HEK293T (cell line): ENCODE data around the gene HSD17B1.
"Not testable (repeated sequence)": the region's sequence is repeated elsewhere in the genome, so short reads cannot be mapped to it uniquely, and the experiment has no call there.

Experiments used
- CTCF ChIA-PET: fragments of 350-600 bp; formaldehyde crosslinking; extraction: SDS; loops from one replicate; lab custom pipeline; 2021; ENCODE audit warnings: antibody characterized with exemption, inconsistent platforms; lab: Yijun Ruan, JAX
- POLR2A ChIA-PET: fragments of 350-600 bp; formaldehyde crosslinking; extraction: SDS; loops from one replicate; lab custom pipeline; 2020; ENCODE audit warnings: antibody characterized with exemption, inconsistent platforms; lab: Yijun Ruan, JAX
- DNase-seq: peaks from one replicate; pipeline ENCODE4 v3.0.0; 2012; ENCODE audit warnings: mixed read lengths; ENCODE audit errors: extremely low spot score
- ARNT ChIP-seq: fragments of 450-650 bp; IDR thresholded peaks from 2 replicates; pipeline ENCODE4 v1.6.1; 2017; ENCODE audit warnings: mild to moderate bottlenecking
- BHLHE40 ChIP-seq: fragments of 450-650 bp; IDR thresholded peaks from 2 replicates; pipeline ENCODE4 v1.6.1; 2016; ENCODE audit warnings: mild to moderate bottlenecking, moderate library complexity, borderline replicate concordance
- CTBP1 ChIP-seq: fragments of 450-650 bp; IDR thresholded peaks from 2 replicates; pipeline ENCODE4 v1.6.1; 2016; ENCODE audit warnings: borderline replicate concordance
- ELF4 ChIP-seq: fragments of 450-650 bp; IDR thresholded peaks from 2 replicates; pipeline ENCODE4 v1.6.1; 2017; ENCODE audit warnings: antibody characterized with exemption
- FOXA1 ChIP-seq: fragments of 450-650 bp; IDR thresholded peaks from 2 replicates; pipeline ENCODE4 v1.6.1; 2016; ENCODE audit warnings: mild to moderate bottlenecking
- FOXK2 ChIP-seq: fragments of 450-650 bp; IDR thresholded peaks from 2 replicates; pipeline ENCODE4 v1.6.1; 2016; ENCODE audit warnings: mild to moderate bottlenecking
- FOXM1 ChIP-seq: fragments of 450-650 bp; IDR thresholded peaks from 2 replicates; pipeline ENCODE4 v1.6.1; 2017; ENCODE audit warnings: mild to moderate bottlenecking, borderline replicate concordance
- HDGF ChIP-seq: fragments of 450-650 bp; IDR thresholded peaks from 2 replicates; pipeline ENCODE4 v1.6.1; 2017; ENCODE audit warnings: antibody characterized with exemption, borderline replicate concordance
- L3MBTL2 ChIP-seq: fragments of 450-650 bp; conservative IDR thresholded peaks from 2 replicates; pipeline ENCODE4 v1.6.1; 2016; ENCODE audit warnings: mild to moderate bottlenecking
- LEF1 ChIP-seq: fragments of 450-650 bp; IDR thresholded peaks from 2 replicates; pipeline ENCODE4 v1.6.1; 2017; ENCODE audit warnings: mild to moderate bottlenecking, borderline replicate concordance
- NFRKB ChIP-seq: fragments of 450-650 bp; IDR thresholded peaks from 2 replicates; pipeline ENCODE4 v1.6.1; 2016; ENCODE audit warnings: mild to moderate bottlenecking, moderate library complexity
- PKNOX1 ChIP-seq: fragments of 450-650 bp; IDR thresholded peaks from 2 replicates; pipeline ENCODE4 v1.6.1; 2016
- SP1 ChIP-seq: fragments of 450-650 bp; IDR thresholded peaks from 2 replicates; pipeline ENCODE4 v1.6.1; 2017
- SUZ12 ChIP-seq: fragments of 450-650 bp; IDR thresholded peaks from 2 replicates; pipeline ENCODE4 v1.6.1; 2016; ENCODE audit warnings: mild to moderate bottlenecking
- TARDBP ChIP-seq: fragments of 450-650 bp; IDR thresholded peaks from 2 replicates; pipeline ENCODE4 v1.6.1; 2016
- ZNF384 ChIP-seq: fragments of 450-650 bp; IDR thresholded peaks from 2 replicates; pipeline ENCODE4 v1.6.1; 2016

The HSD17B1 gene, protein sequence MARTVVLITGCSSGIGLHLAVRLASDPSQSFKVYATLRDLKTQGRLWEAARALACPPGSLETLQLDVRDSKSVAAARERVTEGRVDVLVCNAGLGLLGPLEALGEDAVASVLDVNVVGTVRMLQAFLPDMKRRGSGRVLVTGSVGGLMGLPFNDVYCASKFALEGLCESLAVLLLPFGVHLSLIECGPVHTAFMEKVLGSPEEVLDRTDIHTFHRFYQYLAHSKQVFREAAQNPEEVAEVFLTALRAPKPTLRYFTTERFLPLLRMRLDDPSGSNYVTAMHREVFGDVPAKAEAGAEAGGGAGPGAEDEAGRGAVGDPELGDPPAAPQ

DNA sequence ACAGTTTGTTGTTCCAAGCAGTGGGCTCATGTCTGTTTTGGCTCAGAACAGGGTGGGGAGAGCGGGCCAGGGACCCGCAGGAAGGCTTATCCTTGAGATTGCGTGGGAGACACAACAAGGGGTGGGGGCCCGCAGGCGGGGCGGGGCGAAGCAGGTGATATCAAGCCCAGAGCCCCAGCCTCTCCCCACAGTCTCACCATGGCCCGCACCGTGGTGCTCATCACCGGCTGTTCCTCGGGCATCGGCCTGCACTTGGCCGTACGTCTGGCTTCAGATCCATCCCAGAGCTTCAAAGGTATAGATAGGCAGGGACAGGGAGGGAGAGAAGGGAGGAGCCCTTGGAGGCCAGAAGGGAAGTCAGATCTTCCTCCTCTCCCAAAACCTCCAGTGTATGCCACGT lies at the start of gene HSD17B1:
Gene HSD17B1, plus strand, starts transcription at position 188 of the 400 bp plus-strand sequence. Its CDS starts 11 bp downstream, at position 199.
- POLR2A ChIA-PET = interaction anchor here (4.0 kb wide), 1 partner anchor 16 kb away, joined by 37 read pairs; the partner anchor contains the start of gene NAGLU
- CTCF ChIA-PET, DNase-seq: not testable (repeated sequence)

GRCh38 chr17:42502926-42503325 lies 49.8 kb upstream of the HSD17B1 start:
- no peak for DNase-seq
- CTCF ChIA-PET = no interaction called here
- POLR2A ChIA-PET = no interaction called here
- no peak for TF ChIP-seq LEF1
- no peak for TF ChIP-seq ZNF384
- no peak for TF ChIP-seq SUZ12
- TF ChIP-seq HDGF = no peak
- TF ChIP-seq ELF4 = no peak
- no peak for TF ChIP-seq NFRKB
- TF ChIP-seq L3MBTL2 = no peak
- TF ChIP-seq PKNOX1 = no peak
- no peak for TF ChIP-seq FOXM1
- TF ChIP-seq FOXA1 = no peak
- no peak for TF ChIP-seq SP1
- TF ChIP-seq ARNT = no peak

DNA sequence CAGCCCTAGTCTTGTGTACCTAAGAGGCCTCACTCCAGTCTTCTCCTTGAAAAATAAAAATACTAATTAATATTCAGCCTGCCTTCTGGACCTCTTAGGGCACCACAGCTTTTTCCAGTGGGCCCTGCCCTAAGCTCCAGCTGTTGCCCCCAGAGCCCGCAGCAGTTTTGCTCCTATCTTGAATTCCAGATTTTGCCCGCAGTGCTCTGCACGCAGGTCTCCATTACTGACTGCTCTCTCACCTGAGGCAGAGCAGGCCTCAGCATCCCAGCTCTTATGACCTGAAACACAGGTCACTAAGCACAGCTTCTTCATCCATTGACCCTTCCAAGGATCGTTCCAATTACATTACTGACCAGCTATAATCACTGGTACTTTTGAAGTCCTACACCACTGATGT lies 45.1 kb upstream of the HSD17B1 start:
- POLR2A ChIA-PET = interaction anchor here (1.1 kb wide), 1 partner anchor 25 kb away, joined by 3 read pairs; no protein-coding TSS in a partner anchor
- CTCF ChIA-PET = interaction anchor here (0.6 to 2.4 kb wide), 2 partner anchors 10 to 25 kb away, joined by 3 to 12 read pairs; no protein-coding TSS in a partner anchor
- no peak for TF ChIP-seq ARNT
- DNase-seq = no peak

GRCh38 chr17:42508426-42509165 lies 44.1 kb upstream of the HSD17B1 start:
- ChIA-PET POLR2A (no interaction called here), CTCF (interaction anchor here (2.4 kb wide), 1 partner anchor 9 kb away, joined by 12 read pairs; no protein-coding TSS in a partner anchor)
- TF ChIP-seq HDGF = no peak
- no peak for TF ChIP-seq TARDBP
- TF ChIP-seq PKNOX1 = no peak
- no peak for TF ChIP-seq LEF1
- TF ChIP-seq FOXM1 = no peak
- TF ChIP-seq SUZ12 = no peak
- TF ChIP-seq FOXA1 = no peak
- no peak for TF ChIP-seq ARNT
- TF ChIP-seq ZNF384 = no peak
- no peak for TF ChIP-seq ELF4
- no peak for TF ChIP-seq BHLHE40
- no peak for TF ChIP-seq FOXK2
- TF ChIP-seq SP1 = no peak
- no peak for TF ChIP-seq CTBP1
- no peak for TF ChIP-seq L3MBTL2
- no peak for TF ChIP-seq NFRKB
- DNase-seq = no peak

- POLR2A ChIA-PET = no interaction called here
- CTCF ChIA-PET = no interaction called here
These were observed 43.3 kb upstream of the HSD17B1 start for GRCh38 chr17:42509409-42509808.

DNA sequence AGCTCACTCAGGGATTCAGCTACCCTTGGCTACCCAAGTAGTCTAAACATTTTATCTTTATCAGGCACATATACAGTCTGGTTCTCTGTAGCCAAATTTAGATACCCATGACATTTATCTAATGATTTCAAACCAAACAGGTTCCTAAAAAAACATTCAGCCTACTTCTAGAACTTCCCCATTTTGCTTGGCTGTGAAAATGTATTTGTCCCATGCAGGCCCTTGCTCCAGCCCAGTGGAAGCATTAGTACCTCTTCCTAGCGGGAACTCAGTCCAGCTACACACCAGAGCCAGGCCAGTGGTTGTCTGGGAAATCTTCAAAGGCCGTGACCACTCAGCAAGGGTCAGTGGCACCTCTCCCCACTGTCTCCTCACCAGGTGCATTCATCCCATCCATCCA lies 42.9 kb upstream of the HSD17B1 start:
- POLR2A ChIA-PET = no interaction called here
- no peak for DNase-seq
- CTCF ChIA-PET = no interaction called here
- TF ChIP-seq PKNOX1 (no peak), TARDBP (no peak), SP1 (no peak), L3MBTL2 (no peak), FOXK2 (no peak), NFRKB (no peak), FOXA1 (no peak), SUZ12 (no peak), CTBP1 (no peak), ELF4 (no peak), LEF1 (no peak), ZNF384 (no peak), HDGF (no peak), BHLHE40 (no peak), ARNT (no peak), FOXM1 (no peak)

More at GRCh38 chr17:42509409-42509808, 43.3 kb upstream of the HSD17B1 start:
- TF ChIP-seq FOXA1 (no peak), CTBP1 (no peak), SUZ12 (no peak), TARDBP (no peak)
- DNase-seq = no peak
